Hindlimb muscle (tissue), 1 donor: ENCODE results near the gene DRG1. TPM values are rescaled to one million over a fixed set of nuclear protein-coding genes. Genes with fewer than 3 reads are reported as not detected.
"Not testable (repeated sequence)": the region's sequence is repeated elsewhere in the genome, so short reads cannot be mapped to it uniquely, and the experiment has no call there.

Source experiments
- DNase-seq: peaks from one replicate; pipeline ENCODE4 v3.0.0-alpha.2; 2013
- polyA plus RNA-seq: library from polyadenylated mRNA; unstranded; fragments of 120-200 nt; gene quantifications from one replicate; pipeline ENCODE4 v1.2.1, GENCODE V29; 2013; ENCODE audit not compliant: insufficient read length

Gene DRG1
- polyA plus RNA-seq, 1 donor: 77.8 TPM

- no peak for DNase-seq
Observed at GRCh38 chr22:31443516-31443915, 44.1 kb downstream of the DRG1 start.

GRCh38 chr22:31445642-31446041, 46.2 kb downstream of the DRG1 start:
- no peak for DNase-seq

DNA sequence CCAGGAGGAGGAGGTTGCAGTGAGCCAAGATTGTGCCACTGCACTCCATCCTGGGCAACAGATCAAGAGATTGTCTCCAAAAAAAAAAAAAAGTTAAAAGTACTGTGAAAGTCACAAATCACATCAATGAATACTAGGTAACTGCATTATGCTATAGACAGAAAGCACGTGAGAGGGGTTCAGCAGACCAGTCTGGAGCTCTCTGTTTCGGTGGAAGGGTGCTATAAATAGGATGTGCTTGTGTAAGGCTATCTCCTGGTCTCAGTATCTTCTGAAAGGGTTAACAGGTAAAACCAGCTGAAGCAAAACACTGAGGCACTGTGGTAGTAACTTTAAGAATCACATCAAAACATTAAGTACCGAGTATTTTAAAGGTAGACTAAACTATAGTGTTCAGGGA, 46.8 kb downstream of the DRG1 start:
- DNase-seq: no peak

DNA sequence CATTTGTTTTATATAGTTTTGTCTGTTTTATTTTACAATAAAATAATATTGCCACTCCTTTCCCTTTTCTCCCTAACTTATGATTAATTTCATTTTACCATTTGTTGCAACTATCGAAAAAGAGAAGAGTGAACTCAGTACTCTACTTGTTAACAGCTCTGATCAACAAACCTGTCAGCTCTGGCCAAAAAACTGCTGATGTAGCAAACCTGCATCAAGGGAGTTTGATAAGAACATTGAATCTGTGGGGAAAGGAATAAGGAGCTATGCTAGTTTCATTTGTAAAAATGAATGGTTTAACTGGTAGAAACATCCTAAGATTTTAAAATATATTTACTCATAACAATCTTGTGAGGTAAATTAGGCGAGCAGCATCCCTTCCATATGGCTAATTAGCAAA, 47.4 kb downstream of the DRG1 start:
- no peak for DNase-seq

DNA sequence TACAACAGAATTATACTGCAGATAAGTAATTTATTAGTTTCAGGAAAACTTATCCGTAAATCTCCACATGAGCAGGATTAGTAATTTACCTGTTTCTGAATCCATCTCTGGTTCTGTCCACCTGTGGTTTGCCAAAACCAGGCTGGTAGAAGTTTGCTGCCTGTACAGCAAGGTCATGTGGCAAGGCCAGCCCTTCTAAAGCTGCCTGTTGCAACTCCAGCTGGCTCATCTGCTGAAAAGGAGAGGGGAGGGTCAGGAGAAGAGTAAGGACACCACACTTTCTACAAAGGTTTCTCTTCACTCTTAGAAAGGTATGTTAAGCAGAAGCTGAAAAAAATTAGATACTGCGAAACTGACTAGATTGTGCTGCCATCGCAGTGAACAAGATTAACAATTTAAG, 47.9 kb downstream of the DRG1 start:
- no peak for DNase-seq

DNA sequence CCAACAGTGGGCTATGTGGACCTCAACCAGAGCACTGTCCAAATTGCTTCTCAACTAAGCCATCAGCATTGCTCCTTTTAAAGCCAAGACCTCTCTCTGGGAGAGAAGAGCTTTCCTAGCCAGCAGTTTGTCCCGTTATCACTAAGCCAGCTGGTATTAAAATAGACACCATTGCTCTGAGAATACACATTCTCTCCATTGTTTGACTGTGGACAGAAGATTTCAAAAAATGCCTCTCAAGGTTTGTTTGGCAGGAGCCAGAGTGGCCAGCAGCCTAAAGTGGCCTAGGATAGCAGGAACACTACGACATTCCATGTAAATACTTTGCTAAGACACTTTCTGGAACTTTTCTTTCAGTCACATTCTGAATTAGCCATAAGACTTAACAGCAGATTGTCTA, 49.0 kb downstream of the DRG1 start:
- DNase-seq: no peak

DNA sequence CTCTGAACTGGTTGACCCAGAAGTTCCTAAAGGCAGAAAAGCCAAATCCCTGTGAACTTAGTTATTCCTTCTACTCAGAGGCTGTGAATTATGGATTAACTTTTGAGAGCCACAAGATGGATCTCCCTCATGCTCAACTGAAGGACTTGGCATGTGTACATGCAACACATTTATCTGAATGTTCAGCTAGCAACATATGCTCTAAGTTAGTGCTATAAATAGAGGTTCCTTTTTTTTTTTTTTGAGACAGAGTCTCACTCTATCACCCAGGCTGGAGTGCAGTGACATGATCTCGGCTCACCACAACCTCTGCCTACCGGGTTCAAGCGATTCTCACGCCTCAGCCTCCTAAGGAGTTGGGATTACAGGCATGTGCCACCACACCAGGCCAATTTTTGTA, 50.1 kb downstream of the DRG1 start:
- DNase-seq: no peak

GRCh38 chr22:31451709-31452571, 52.5 kb downstream of the DRG1 start:
- no peak for DNase-seq

DNA sequence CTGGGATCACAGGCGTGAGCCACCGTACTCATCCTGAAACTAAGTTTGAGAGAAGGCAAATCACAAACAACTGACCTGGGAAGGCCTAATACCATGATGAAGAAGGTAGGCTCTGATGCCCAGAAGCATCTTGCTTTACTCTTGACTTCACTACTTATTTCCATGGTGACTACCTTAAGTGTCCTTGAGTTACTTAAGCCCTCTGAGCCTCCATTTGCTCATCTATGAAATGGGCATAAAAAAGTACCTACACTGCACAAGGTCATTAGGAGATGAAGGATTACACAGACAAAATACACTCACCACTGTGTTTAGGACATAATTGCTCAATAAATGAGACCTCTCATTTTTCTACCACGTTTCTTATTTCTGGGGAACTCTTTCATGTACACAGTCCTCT, 62.3 kb downstream of the DRG1 start:
- no peak for DNase-seq

GRCh38 chr22:31465307-31465706, 65.9 kb downstream of the DRG1 start:
- no peak for DNase-seq

DNA sequence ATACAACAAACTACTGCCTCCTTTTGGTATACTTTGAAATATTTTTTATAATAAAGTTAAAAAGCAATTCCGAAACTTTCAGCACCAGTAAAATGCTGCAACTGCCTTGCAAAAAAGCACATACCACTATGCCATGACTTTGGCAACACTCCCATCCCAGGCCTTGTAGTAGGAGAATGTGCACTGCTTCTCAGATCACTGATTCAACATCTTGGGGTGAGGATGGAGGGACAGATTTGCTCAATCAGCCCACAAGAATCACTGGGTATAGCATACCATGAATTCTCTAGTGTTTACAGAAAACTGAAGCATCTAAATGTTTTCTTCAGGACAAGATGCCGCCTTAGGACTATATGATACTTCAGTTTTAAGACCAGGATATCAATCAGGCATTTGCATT, 75.3 kb downstream of the DRG1 start:
- DNase-seq: no peak

DNA sequence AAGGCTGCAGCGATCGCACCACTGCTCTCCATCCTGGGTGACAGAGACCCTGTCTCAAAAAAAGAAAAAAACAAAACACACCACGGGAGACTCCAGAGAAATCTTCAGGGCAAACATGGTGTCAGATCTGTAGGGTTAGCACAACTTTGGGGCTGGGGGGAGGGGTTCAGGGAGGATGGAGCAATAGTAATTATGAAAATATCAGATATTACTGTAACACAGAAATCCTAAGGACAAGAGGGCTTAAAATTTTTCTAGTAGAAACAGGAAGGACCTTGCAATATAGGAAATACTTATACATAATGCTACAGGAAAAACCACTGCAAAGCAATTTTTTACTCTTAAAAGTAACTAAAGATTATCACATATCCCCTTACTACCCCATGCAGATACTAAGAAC, 76.4 kb downstream of the DRG1 start:
- no peak for DNase-seq

DNA sequence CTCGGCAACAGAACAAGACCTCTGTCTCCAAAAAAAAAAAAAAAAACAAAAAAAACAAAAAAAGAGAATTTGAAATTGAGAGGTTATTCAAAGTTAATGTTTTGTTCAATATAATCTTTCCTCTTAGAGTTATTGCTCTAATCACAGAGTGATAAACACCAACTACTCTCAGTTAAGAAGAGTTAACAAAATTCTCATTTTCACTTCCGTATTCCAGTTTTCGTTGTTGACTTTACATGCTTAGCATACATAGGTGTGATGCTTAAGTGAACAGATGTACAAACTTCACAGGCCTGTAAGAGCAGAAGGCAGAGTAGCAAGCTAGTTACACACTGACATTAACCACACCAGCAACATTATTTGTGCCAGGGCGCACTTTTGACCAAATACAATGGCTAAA, 77.9 kb downstream of the DRG1 start:
- no peak for DNase-seq

GRCh38 chr22:31481129-31481528, 81.7 kb downstream of the DRG1 start:
- no peak for DNase-seq

DNA sequence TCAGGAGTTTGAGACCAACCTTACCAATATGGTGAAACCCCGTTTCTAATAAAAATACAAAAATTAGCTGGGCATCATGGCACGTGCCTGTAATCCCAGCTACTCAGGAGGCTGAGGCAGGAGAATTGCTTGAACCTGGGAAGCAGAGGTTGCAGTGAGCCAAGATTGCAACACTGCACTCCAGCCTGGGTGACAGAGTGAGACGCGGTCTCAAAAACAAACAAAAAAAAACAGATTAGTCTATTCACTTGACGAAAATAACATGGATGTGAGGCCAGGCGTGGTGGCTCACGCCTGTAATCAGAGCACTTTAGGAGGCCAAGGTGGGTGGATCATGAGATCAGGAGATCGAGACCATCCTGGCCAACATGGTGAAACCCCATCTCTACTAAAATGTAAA, 83.1 kb downstream of the DRG1 start:
- not testable (repeated sequence) for DNase-seq

Other genes with a start within 250 kb of the DRG1 start
- 23.9 TPM for gene RNF185, start 239.4 kb upstream of the DRG1 start, polyA plus RNA-seq
- gene LIMK2, start 187.3 kb upstream of the DRG1 start, polyA plus RNA-seq: 25.6 TPM
- 6.5 TPM for gene PIK3IP1, start 107.1 kb upstream of the DRG1 start, polyA plus RNA-seq
- gene PATZ1, start 53.3 kb upstream of the DRG1 start, polyA plus RNA-seq: 27.5 TPM
- 31.3 TPM for gene EIF4ENIF1, start 90.2 kb downstream of the DRG1 start, polyA plus RNA-seq
- gene SFI1, start 96.9 kb downstream of the DRG1 start, polyA plus RNA-seq: 9.7 TPM